Fibroblast of villous mesenchyme (primary cell): ENCODE data around the gene EML2. TPM values are rescaled to one million over a fixed set of nuclear protein-coding genes. Genes with fewer than 3 reads are reported as not detected.

Experiments used
- DNase-seq: peaks from one replicate; pipeline ENCODE4 v3.0.0-alpha.2; 2010; ENCODE audit warnings: low read depth
- H3K4me3 ChIP-seq: 2 replicates; pipeline ENCODE4 v1.5.1; 2011; ENCODE audit warnings: low read depth, mild to moderate bottlenecking, low read length
- total RNA-seq: library from RNA; depleted of rRNA; stranded (reverse); fragments of >200 nt; gene quantifications from 2 replicates; pipeline ENCODE4 v1.2.3, GENCODE V29; 2012
- TF ChIP-seq, protein P1 (sequence below): IDR thresholded peaks from 2 replicates; pipeline ENCODE4 v1.5.1; 2012; ENCODE audit warnings: low read depth, mild to moderate bottlenecking, low read length; ENCODE audit not compliant: insufficient read depth

EML2 gene
- total RNA-seq, 1 donor: 31.5 TPM

DNA sequence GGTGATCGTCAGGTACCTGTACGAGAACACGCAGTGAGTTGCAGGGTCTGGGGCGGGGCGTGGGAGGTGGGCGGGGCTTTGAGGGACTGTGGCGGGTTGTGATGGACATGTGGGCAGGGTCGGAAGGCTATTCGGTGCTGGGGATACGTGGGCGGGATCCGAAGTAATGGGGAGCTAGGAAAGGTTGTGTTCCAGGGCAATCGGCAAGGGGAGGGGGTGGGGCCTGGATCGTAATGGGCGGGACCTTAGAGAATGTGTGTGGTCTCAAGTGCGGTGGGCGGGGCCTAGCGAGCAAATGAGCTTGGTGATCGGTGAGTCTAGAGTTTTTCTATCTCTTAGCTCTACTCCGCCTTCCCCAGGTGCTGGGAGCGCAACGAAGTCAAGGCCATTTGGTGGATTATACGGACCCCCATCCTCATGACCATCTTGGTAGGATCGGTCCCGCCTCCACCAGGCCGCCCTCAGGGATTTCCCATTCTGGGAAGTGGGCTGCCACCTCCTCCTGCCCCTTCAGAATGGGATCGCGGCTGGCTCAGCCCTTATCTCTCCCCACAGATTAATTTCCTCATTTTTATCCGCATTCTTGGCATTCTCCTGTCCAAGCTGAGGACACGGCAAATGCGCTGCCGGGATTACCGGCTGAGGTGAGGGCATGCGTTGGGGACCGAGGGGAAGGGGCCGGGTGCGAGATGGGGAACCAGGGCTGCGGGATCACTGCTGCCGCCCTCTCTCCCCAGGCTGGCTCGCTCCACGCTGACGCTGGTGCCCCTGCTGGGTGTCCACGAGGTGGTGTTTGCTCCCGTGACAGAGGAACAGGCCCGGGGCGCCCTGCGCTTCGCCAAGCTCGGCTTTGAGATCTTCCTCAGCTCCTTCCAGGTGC is 38.4 kb upstream of the EML2 start:
- peak; percentile 89 for DNase-seq

DNA sequence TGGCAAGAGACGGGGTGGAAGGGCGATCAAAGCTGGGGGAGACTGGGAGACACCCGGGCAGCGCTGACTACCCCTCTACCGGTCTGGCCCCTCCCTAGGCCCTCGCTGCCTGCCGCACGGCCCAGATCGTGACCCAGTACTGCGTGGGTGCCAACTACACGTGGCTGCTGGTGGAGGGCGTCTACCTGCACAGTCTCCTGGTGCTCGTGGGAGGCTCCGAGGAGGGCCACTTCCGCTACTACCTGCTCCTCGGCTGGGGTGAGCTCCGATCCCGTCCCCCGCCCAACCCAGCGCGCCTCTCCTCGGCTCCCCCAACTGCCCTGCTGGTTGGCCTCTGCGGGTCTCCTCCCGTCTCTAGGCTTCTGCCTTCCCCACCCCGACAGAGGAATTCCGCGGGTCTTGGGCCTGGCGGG is 37.7 kb upstream of the EML2 start:
- peak overlapping the region; percentile 52 for H3K4me3 ChIP-seq
- TF ChIP-seq, protein P1, sequence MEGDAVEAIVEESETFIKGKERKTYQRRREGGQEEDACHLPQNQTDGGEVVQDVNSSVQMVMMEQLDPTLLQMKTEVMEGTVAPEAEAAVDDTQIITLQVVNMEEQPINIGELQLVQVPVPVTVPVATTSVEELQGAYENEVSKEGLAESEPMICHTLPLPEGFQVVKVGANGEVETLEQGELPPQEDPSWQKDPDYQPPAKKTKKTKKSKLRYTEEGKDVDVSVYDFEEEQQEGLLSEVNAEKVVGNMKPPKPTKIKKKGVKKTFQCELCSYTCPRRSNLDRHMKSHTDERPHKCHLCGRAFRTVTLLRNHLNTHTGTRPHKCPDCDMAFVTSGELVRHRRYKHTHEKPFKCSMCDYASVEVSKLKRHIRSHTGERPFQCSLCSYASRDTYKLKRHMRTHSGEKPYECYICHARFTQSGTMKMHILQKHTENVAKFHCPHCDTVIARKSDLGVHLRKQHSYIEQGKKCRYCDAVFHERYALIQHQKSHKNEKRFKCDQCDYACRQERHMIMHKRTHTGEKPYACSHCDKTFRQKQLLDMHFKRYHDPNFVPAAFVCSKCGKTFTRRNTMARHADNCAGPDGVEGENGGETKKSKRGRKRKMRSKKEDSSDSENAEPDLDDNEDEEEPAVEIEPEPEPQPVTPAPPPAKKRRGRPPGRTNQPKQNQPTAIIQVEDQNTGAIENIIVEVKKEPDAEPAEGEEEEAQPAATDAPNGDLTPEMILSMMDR: no peak
- DNase-seq: no peak

More for the DNA sequence above, 38.4 kb upstream of the EML2 start:
- H3K4me3 ChIP-seq: peak overlapping the region; percentile 52
- TF ChIP-seq, protein P1: no peak

DNA sequence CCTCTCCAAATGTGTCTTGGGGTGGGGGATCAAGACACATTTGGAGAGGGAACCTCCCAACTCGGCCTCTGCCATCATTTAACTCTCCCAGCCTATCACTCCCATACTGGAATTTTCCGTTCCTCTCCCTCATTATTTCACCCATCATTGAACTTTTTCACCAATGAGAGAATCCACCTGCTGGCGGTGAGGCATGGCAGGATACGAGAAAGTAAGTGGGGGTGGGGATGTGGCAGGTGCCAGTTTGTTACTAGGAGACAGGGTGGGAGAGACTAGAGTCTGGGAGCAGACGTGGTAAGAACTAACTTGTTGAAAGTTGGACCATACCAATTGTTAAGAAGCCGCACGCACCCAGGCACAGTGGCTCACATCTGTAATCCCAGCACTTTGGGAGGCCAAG is 35.7 kb upstream of the EML2 start:
- no peak for DNase-seq
- TF ChIP-seq, protein P1: no peak
- no peak overlapping the region for H3K4me3 ChIP-seq

DNA sequence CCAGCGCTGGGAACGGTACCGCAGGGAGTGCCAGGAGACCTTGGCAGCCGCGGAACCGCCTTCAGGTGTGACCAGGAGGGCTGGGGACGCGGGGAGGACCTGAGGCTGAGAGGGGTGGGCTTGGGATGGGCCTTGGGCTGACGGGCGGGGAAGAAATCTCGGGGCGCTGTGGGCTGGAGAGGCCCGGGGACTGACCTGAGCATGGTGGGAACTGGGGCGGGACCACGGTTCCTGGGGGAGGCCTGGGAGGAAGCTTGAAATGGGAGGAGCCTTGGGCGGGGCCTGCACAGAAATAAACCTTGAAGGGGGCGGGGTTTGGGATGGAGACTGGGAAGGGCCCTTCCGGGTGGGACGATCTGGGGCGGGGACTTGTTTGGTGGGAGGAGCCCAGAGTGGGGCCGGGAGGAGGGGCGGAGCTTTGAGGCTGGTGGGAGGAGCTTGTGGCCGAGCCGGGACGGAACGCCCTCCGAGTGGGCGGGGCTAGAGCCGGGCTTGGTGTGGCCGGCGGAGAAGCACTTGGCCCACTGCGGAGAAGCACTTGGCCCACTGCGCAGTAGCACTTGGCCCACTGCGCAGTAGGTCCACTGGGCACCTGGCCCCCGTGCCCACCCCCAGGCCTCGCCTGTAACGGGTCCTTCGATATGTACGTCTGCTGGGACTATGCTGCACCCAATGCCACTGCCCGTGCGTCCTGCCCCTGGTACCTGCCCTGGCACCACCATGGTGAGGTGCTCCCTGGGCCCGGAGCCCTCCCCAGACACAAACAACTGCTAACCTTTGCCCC is 31.7 kb upstream of the EML2 start:
- H3K4me3 ChIP-seq: peak overlapping the region; percentile 41
- DNase-seq: peak; percentile 88
- TF ChIP-seq, protein P1: no peak

DNA sequence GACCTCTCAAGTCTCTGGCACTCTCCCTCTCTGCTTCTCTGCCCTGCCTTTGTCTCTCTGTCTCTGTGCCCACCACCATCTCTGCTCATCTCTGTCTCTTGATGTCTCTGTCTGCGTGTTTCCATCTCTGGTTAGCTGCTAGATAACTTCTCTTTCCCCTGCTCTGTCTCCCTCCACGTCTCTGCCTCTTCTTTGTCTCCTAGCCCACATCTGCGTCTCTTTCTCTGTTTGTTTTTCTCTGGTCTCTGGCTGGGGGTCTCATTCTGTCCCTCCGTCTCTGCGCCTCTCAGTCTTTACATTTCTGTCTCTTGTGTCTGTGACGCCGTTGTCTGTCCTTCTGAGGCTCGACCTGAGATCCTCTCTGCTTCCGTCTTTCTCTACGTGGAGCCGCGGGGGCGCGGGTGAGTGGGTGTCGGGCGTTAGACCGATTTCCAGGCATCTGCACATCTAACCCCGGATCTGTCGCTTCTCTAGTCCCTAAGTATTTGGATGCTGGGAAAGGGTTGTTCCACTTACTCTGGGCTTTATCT is 29.2 kb upstream of the EML2 start:
- H3K4me3 ChIP-seq: peak overlapping the region; percentile 67
- TF ChIP-seq, protein P1: no peak
- no peak for DNase-seq

DNA sequence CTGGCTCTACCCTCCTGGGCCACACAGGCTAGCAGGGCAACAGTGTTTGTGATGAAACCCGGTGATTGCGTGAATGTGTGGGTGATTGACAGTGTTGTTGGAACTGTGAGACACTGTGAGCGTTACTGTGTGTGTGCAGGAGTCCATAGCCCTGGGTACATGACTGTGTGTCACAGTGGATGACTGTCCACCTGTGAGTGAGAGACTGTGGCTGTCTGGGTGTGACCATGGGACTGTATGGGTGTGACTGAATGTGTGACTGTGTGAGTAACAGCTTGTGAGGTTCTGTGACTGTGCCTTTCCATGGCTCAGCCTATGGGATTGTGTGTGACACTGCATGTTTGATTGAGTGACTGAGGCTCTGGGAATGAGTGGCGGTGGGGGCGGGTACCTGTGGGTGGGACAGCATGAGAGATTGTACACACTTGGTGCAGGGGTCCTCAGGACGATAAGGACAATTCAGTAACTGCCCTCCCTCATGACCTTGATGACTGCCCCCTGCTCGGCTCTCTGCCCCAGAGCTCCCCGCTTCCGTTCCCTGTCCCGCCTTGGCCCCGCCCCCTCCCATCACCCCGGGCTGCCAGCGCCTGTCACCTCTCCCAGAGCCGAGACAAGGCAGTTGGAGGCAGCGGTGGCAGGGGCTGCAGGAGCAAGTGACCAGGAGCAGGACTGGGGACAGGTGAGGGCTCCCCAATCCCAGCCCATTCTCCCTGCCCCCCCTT is 28.6 kb upstream of the EML2 start, which contains the start of gene GIPR:
Gene GIPR (plus strand): TSS at position 602 of the 722 bp plus-strand sequence. CDS start 1,300 bp downstream, outside the sequence.
- H3K4me3 ChIP-seq: peak within 1 kb of the TSS; percentile 67
- TF ChIP-seq, protein P1: no peak
- DNase-seq: no peak
